GM21381 (cell line): ENCODE measurements around the gene LPIN2.
"Not testable (repeated sequence)": the region's sequence is repeated elsewhere in the genome, so short reads cannot be mapped to it uniquely, and the experiment has no call there.

Experiments used
- ATAC-seq: cut with Tn5 transposase; IDR thresholded peaks from one replicate; pipeline ENCODE4 v1.9.1; 2021; ENCODE audit warnings: mild to moderate bottlenecking, moderate library complexity; ENCODE audit not compliant: unreplicated experiment

LPIN2 gene, protein sequence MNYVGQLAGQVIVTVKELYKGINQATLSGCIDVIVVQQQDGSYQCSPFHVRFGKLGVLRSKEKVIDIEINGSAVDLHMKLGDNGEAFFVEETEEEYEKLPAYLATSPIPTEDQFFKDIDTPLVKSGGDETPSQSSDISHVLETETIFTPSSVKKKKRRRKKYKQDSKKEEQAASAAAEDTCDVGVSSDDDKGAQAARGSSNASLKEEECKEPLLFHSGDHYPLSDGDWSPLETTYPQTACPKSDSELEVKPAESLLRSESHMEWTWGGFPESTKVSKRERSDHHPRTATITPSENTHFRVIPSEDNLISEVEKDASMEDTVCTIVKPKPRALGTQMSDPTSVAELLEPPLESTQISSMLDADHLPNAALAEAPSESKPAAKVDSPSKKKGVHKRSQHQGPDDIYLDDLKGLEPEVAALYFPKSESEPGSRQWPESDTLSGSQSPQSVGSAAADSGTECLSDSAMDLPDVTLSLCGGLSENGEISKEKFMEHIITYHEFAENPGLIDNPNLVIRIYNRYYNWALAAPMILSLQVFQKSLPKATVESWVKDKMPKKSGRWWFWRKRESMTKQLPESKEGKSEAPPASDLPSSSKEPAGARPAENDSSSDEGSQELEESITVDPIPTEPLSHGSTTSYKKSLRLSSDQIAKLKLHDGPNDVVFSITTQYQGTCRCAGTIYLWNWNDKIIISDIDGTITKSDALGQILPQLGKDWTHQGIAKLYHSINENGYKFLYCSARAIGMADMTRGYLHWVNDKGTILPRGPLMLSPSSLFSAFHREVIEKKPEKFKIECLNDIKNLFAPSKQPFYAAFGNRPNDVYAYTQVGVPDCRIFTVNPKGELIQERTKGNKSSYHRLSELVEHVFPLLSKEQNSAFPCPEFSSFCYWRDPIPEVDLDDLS

DNA sequence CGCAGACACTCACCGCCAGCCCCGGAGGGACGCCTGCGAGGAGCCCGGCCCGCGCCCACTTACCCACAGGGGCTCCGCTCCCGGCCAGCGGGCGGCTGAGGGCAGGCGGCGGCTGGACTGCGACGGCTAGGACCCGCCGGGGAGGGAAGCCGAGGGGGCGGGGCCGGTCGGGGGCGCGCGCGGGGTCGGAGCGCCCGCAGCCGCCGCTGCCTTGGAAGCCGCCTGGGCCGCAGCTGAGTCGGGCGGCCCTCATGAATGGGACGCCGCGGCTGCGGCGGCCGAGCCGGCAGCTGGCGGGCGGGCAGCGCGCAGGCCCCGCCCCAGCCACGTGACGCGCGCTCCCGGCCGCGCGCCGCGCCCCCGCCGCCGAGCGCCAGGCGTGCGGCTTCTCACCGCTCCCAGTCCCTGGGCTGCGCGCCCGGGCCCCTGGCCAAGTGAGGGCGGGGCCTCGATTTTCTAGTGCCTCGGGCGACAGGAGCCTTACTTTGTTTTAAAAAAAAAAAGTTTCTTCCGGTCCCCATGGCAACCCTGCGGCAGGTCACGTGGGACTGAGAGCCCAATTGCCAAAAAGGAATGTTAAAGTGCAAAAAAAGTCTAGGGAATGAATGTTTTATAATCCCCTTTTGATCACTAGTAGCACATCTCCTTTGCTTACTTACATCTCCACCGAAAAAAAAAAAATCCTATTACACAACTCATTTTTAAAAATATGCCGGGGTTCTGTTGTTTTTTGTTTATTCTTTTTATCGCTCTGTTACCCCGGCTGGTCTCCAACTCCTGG lies at the start of gene LPIN2:
LPIN2 (minus strand) TSS at position 121 of the 781 bp plus-strand sequence. CDS start 52,304 bp downstream, outside the sequence.
- peak; percentile 90 for ATAC-seq

DNA sequence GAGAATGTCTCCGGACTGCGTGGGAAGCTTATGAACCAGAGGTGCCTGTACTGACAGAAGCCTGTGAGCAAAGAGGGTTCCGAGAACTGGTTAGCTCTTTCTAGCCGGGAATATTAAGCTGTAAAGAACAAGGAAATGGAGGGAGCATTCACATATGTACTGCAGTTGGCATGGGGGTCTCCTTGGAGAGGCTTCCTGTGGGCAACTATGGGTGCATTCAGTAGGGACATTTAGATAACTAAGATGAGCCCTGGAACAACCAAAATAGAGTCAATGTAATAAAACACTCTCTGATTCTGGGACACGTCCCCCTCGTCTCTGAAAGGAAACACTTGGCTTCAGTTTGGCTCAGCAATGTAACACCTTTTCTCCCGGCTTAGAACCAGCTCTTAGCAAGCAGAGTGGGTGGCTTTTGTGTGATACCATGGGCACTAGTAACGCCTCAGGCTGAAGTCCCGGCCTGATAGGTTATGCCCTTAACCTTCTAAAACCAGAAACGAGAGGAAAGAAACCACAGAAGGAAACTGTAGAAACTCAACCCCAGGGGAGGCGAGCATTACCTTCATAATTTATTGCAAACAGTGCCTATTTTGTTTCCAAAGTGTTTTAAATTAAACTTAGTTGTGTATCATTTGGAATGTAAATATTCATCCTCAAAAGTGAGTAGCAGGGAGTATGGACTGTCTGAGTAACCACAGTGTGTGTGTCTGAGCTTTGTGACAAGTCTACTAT lies 48.8 kb upstream of the LPIN2 start:
- ATAC-seq = no peak

DNA sequence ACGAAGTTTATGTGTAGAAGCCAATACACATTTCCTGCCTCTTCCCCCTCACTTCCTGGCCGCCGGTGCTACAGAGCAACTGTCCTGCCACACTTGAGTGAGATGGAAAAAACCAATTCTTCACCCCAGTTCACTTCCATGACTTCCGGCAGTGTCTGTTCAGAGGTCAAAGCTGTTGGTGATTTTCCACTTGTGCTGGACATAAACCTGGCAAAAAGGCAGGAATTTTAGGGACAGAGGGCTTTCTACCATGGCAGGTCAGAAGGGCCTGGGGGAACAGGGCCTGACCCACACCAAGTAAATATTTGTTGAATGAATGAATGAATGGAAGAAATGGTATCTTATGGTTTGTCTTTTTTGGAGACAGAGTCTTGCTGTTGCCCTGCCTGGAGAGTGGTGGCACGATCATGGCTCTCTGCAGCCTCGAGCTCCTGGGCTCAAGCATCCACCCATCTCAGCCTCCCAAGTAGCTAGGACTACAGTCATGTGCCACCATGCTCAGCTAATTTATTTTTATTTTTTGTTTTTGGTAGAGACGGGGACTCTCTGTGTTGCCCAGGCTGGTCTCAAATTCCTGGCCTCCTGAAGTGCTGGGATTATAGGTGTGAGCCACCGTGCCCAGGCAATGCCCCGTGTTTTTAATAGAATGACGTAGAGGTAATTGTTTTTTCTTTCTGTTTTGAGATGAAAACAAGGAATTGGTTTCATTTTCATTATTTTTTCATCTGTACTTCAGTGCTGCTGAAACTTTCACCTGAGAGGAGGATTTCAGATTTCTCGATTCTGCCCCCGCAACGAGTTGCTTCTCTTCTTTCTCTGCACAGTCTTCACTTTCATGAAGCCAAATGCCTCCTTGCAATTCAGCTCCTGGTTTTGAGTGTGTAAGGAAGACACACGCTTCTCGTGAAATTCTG lies 48.0 kb upstream of the LPIN2 start:
- no peak for ATAC-seq

DNA sequence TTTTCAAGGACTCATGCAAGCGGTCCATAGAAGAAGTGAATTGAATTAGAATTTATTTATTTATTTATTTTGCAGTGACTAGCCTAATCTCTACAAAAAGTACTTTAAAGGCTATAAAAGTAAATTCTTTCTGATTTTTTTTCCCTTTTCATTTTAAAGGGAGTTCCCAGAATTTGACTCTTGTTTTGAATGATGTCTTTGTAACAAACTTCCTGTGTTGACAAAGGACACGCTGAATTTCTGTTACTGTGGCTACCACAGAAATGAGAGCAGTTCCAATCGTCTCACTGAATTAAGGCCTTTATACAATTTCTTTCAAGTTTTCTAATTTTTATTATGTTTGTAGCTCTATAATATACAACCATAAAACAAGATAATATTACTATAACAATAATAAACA lies 46.3 kb upstream of the LPIN2 start:
- ATAC-seq = no peak

DNA sequence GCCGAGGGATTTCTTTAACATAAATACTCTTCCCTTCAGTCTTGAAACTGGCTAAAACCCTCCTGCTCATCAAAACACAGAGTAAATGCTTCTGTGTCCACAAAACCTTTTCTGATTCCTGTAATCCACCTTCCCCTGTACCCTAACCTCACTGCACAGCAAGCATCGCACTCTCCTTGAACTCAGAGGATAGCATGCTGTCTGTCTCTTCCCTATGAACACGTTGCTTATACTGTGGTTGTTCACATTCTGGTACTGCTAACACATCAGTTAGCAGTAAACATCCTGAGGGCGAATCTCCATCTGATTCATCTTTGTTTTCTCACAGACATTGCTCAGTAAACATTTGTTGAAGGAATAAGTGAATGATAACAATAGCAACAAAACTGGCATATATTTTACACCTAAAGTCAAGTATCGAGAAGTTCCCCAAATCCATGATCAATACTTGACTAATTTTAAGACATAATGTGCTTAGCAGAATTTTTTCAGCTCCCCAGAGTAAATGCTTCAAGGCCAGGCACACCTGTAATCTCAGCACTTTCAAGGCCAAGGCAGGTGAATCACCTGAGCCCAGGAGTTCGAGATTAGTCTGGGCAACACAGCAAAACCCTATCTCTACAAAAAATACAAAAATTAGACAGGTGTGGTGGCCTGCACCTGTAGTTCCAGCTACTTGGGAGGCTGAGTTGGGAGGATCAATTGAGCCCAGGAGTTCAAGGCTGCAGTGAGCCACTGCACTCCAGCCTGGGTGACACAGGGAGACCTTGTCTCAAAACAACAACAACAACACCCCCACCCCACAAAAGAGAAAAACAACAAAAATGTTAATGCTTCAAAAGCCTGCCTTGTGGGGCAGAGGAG lies 45.6 kb upstream of the LPIN2 start:
- ATAC-seq = no peak

DNA sequence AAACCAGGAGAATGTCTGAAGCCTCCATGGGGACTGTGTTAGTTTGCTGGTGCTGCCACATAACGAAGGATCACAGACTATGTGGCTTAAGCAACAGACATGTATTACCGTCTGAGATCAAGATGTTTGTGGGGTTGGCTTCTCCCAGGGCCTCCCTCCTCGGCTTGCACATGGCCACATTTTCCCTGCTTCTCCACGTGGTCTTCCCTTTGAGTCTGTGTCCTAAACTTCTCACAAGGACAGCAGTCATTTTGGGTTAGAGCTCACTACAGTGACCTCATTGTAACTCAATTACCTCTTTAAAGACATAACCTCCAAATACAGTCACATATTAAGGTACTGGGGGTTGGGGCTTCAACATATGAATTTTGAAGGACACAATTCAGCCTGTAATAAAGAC lies 44.6 kb upstream of the LPIN2 start:
- ATAC-seq = no peak

DNA sequence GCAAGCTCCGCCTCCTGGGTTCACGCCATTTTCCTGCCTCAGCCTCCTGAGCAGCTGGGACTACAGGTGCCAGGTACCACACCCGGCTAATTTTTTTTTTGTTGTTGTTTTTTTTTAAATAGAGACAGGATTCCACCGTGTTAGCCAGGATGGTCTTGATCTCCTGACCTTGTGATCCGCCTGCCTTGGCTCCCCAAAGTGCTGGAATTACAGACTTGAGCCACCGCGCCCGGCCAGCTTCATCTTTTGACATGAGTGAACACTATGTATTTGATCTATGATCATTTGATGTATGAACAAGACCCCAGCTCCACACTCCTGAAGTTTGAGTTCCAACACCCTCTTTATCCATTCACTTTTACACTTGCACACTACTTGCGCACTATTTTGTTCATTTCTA lies 43.4 kb upstream of the LPIN2 start:
- no peak for ATAC-seq

DNA sequence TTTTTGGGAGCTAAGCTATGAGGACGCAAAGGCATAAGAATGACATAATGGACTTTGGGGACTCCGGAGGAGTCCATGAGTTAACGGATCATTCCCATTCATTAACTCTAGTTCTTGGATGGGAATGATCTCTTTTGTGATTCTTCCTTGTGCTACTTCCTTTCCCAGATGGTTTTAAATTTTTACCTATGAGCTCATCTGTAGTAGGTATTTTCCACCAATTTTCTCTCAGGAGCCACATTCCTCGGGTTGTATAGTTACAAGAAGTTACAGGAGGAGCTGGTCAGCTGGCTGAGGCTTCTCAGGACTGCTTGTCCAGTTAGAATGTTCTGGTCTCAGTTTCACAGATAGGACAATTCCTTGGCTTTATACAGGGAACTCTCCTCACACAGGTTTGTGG lies 42.9 kb upstream of the LPIN2 start:
- no peak for ATAC-seq

DNA sequence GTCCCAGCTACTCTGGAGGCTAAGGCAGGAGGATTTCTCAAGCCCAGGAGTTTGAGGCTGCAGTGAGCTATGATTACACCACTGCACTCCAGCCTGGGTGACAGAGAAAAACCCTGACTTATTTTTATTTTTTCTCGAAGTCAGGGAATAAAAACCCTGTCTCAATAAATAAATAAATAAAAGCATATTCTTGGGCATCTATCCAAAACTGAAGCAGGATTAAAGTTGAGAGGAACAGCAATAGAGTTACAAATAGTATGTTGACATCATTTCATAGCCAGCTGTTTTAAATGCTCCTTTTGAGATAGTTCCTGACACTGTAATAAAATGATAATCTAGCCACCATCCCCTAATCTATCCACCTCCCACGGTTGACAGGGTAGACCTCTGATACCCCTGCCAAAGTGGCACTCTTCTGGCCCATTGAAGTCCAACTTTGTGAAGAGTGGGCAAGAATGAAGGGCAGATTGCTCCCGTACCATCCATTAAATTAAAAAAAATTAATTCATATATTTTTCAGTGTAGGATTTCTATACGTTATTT lies 42.3 kb upstream of the LPIN2 start:
- ATAC-seq = no peak

DNA sequence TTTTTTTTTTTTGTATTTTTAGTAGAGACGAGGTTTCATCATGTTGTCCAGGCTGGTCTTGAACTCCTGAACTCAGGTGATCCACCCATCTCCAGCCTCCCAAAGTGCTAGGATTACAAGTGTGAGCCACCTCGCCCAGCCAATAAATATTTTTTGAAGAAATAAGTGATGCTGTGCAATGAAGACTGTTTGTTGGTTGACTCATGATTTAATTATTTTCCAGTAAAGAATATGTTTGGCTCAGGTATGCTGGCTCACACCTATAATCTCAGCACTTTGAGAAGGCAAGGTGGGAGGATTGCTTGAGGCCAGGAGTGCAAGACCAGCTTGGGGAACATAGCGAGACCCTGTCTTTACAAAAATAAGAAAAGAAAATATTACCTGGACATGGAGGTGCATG lies 41.8 kb upstream of the LPIN2 start:
- ATAC-seq = no peak

DNA sequence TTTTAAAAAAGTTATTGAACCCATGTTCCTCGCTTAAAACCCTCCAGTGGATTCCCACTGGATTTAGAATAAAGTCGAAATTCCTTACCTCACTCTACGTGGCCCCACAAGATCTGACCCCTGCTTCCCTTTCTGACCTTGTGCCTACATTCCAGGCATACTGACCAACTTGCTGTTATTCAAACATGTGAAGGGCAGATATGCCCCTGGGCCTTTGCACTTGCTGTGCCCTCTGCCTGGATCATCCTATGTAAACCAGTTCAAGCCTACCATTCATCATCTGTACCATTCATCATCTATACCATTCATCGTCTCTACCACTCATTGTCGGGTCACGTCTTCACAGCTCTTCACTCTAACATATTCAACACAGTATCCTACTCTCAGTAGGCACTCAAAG lies 41.3 kb upstream of the LPIN2 start:
- ATAC-seq = no peak

DNA sequence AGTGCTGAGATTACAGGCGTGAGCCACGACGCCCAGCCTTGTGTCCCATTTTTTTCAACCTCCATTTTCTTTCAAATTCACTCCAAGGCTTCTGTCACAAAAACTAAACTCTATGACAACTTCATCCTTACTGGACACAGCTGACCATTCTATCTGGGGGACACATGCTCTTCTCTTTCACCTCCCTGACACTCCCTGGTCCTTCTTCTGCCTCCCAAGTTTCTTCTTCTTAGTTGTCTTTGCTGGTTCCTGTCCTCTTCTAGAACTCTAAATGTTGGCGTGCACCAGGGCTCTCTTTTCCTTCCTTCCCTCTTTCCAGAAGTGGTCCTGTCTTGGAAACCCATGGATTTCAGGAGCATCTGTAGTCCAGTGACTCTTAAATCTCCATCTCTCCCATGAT lies 40.1 kb upstream of the LPIN2 start:
- no peak for ATAC-seq

DNA sequence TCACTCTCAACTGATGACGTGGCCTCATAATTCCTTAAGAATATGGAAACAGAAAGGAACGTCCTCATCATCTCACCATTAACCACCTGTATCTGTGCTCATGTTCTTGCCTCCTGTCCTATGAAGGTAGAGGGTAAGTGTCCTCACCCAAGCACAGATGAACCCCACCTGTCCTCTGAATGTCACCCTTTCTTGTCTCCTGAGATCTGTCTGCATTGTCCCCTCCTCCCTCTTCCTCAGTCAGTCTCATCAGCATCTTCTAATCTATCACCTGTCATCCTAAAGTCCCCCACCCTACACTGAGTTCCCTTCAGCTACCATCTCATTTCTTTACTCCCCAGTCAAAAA lies 39.4 kb upstream of the LPIN2 start:
- no peak for ATAC-seq

DNA sequence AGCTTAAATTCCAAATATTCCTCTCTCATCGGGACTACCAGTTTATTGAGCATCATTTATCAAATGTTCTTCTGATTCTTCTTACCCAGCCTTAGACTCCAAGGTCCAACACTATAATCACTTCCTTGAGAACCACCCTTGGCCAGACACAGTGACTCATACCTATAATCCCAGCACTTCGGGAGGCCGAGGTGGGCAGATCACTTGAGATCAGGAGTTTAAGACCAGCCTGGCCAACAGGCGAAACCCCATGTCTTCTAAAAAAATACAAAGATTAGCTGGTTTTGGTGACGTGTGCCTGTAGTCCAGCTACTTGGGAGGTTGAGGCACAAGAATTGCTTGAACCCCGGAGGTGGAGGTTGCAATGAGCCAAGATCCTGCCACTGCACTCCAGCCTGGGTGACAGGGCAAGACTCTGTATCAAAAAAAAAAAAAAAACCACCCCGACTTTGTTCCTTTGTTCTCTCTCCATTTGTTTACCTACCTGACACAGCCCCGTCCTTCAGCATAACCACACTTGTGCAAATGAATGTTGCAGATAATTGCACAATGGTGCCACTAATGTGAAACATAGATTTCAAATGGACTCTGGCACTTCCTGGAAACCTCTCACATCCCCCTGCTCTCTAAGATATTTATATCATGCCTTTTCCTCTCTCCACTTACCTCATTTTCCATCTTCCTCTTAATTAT lies 38.9 kb upstream of the LPIN2 start:
- ATAC-seq = no peak

DNA sequence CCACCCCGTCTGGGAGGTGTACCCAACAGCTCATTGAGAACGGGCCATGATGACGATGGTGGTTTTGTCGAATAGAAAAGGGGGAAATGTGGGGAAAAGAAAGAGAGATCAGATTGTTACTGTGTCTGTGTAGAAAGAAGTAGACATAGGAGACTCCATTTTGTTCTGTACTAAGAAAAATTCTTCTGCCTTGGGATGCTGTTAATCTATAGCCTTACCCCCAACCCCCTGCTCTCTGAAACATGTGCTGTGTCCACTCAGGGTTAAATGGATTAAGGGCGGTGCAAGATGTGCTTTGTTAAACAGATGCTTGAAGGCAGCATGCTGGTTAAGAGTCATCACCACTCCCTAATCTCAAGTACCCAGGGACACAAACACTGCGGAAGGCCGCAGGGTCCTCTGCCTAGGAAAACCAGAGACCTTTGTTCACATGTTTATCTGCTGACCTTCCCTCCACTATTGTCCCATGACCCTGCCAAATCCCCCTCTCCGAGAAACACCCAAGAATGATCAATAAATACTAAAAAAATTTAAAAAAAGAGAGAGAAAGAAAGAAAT lies 37.0 kb upstream of the LPIN2 start:
- not testable (repeated sequence) for ATAC-seq

DNA sequence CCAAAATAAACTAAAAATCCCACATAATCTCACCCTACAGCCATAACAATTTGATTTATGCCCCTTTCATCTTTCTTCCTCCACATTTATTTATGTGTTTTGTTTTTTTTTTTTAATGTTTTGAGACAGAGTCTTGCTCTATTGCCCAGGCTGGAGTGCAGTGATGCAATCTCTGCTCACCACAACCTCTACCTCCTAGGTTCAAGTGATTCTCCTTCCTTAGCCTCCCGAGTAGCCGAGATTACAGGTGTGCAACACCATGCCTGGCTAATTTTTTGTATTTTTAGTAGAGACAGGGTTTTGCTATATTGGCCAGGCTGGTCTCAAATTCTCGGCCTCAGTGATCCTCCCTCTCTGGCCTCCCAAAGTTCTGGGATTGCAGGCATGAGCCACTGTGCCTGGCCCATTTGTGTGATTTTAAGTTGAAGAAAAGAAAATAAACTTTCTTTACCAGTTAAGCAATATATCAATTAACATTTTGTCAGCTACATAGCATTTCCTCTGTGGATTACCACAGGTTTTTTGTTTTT lies 35.9 kb upstream of the LPIN2 start:
- no peak for ATAC-seq

DNA sequence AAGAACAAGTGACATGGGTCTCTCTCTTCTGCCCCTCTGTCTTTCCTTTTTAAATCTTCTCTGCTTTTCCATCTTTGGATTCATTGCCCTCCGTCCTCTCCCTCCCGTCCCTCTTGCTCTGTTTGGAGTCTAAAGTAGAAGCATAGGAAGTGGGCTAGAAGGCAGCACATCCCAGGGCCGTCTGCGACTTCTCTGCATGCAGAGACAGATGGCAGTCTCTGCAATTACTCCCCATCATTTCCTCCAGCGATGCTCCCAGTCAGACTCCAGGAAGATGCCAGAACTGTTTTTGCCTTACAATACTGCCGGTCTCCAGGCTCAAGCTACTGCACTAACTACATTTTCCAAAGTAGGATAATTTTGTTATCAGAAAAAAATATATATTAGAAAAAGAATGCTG lies 35.2 kb upstream of the LPIN2 start:
- no peak for ATAC-seq
